COLO829 (cell line): Measurements from ENCODE around the gene ZDHHC7.

ENCODE experiments used
- DNase-seq: peaks from one replicate; pipeline ENCODE4 v3.0.0; 2012; ENCODE audit warnings: low spot score

The ZDHHC7 gene

DNA sequence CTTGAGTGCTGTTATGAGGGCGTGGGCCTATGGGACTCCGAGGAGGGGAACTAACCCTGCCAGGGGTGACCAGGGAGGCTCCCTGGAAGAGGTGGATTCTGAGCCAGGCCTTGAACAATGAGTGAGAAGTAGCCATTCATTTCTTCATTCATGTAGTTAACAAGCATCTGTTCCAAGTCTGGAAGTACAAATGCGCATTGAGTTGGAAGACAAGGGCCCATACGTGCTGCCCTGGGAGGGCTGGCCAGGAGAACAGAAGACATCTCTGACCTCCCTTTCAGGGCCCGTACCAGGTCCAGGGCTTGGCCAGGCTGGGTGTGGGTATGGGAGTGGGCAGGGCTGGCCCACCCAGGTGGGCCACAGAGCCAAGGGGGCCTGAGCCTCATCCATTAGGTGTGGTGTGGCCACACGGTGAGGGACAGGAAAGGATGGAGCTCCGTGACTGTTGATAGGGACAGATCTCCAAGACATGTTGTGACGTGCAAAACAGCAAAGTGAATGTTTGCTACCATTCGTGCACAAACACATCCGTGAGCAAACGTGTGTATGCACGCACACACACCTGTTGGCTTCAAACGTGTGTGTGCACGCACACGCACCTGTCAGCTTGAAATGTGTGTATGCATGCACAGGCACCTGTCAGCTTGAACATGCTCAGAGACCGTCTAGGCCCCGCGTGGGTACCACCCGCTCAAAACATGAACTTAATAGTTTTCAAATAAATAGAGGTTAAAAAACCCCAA is 46.8 kb downstream of the ZDHHC7 start:
- no peak for DNase-seq

DNA sequence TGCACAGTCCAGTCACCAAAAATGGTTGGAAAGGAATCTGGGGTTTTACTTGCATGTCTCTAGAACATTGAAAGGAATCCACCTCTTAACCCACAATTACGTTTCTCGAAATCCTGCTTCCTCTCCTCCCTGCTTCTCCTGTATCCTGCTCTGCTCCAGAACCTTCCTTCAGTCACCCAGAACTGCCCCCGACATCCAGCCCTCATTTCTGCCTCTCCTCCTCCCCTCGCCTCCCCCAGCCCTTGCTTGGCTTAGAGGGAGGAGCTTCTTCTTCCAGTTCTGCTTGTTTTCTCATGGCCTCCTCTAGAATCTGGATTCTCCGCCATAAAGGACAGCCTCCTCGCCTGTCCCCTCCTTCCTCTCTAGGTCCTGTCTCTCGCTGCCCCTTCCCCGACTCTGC is 48.3 kb downstream of the ZDHHC7 start:
- no peak for DNase-seq

- DNase-seq = no peak
Observed at GRCh38 chr16:84960942-84961341, 50.4 kb downstream of the ZDHHC7 start.

GRCh38 chr16:84959784-84960417 is 51.4 kb downstream of the ZDHHC7 start:
- DNase-seq = no peak

GRCh38 chr16:84959045-84959576 is 52.2 kb downstream of the ZDHHC7 start:
- no peak for DNase-seq

GRCh38 chr16:84957792-84958191 is 53.5 kb downstream of the ZDHHC7 start:
- no peak for DNase-seq

DNA sequence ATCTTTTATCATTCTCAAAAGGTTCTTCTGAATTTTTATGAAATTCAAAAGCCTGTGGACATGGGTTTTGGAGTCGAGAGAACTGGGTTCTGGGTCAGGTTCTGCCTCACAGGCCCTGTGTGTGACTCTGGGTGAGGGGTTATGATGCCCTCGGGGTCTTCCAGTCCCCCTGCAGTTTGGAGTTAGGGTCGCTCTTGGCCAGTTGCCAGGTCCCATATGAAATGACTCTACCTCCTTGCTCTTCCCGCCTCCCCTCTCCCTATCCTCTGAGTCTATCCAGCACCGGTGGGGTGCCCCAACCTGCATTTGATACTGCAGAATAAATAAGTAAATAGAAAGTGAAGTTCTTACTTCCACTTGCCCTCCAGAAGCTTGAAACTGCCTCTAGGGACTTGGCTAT is 54.1 kb downstream of the ZDHHC7 start:
- DNase-seq = no peak

DNA sequence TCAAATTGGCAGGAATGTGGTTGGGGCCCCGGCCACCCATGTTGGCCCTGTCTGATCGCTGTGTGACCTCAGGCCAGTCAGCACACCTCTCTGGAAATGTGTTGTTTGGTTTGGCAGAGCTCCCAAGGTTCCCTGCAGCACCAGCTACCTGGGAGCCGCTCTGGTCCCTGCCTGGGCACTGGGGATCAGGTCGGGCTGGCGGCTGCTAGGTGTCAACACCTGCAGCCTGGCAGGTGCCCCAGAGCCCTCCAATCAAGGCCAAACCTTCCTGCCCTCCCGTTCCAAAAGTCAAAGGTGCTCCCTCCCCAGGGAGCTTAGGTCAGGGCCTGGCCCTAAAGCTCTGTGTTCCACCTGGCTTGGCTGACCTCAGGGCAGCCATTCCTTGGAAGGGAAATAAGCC is 55.9 kb downstream of the ZDHHC7 start:
- DNase-seq = no peak

DNA sequence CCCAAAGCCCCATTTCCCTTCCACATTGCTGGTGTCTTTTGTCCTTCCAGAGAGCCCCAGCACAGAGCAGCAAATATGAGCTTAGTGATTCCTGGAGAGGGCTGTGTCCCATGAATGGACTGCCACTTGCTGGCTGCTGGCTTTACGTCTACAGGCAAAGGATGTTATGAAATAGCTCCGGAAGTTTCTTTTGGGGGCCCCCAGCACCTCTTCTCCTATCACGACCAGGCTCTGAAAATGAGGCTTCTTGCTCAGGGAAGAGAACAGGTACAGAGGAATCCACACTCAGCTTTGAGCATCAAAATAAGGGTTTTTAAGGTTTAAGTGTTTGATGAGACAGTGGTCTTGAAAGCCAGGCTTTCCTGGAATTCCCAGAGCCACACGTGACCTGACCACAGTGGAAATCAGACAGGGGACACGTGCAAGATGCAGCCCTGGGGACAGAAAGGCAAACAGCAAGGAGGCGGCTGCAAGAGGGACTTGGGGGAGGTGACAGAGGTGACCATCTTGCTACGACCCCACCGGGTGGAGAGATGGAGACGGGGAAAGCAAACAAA is 58.1 kb downstream of the ZDHHC7 start:
- no peak for DNase-seq

DNA sequence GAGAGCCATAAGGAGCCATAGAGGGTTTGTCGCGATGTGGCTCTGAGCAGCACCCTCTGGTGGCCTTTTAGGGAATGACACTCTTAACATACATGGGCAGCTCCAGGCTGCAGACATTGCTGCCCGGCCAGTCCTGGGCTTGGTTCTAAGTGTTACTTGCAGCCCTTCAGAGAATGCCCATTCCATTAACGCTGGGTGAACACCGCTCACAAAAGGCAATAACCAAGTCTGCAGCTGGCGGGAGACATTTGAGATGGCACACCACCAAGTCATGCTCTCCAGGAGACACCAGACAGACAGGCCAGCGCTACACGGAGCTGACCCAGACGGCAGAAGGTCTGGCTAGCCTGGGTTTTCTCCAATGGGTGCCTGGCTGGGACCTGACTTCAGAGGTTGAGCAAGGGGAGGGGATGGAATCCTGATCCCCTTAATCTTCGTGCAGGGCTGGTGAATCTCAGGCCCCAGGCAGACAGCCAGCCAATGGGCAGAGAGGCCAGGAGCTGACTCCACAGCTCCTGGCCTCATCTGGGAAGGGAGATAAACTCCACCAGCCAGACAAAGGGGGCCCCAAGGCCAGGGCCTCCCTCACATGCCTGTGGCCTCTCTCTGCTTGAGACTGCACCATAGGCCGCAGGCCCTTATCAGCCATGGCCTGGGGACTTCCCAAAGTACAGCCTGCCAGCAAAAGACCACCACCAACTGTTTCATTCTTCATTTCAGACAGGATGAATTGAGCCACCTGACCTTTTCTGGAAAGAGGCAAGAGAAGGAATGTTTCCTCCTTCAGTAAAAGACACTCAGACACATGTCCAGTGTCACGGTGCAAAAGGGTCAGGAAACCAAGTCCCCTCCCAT is 58.8 kb downstream of the ZDHHC7 start:
- DNase-seq = peak; percentile 47

GRCh38 chr16:84950906-84951305 is 60.4 kb downstream of the ZDHHC7 start:
- DNase-seq = no peak

- DNase-seq = no peak
Observed at GRCh38 chr16:84949772-84950436, 61.4 kb downstream of the ZDHHC7 start.

- DNase-seq = no peak
Observed at GRCh38 chr16:84948851-84949610, 62.3 kb downstream of the ZDHHC7 start.

- DNase-seq = no peak
Observed at GRCh38 chr16:84947996-84948850, 63.1 kb downstream of the ZDHHC7 start.

DNA sequence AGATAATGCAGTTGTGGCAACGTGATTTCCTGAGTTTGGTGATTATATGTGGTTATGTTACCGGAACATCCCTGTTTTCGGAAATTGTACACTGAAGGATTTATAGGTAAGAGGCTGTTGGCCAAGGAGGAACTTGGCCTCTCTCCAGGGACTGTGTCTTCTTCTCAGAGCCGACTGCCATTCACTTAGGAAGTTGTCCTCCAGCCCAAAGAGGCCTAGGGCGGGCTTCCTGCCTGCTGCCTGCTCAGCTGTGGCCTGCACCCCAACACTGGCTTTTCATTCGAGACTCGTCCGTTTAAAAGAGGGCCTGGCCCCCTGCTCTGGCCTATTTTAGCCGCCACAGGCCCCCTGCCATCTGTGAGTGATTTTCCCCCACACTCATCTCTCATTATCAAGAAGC is 64.3 kb downstream of the ZDHHC7 start:
- DNase-seq = no peak

DNA sequence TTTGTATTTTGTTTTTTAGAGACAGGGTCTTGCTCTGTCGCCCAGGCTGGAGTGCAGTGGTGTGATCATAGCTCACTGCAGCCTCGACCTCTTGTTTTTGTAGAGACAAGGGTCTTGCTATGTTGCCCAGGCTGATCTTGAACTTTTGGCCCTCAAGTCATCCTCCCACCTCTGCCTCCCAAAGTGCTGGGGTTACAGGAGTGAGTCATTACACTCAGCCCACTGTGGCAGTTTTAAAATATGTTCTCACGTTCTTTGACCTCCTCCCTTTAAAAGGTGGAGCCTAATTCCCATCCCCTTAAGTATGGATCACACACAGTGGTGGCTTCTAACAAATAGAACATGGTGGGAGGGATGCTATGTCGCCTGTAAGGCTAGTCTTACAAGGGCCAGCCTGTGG is 67.7 kb downstream of the ZDHHC7 start:
- no peak for DNase-seq

- DNase-seq = no peak
Observed at GRCh38 chr16:84942786-84943185, 68.5 kb downstream of the ZDHHC7 start.

DNA sequence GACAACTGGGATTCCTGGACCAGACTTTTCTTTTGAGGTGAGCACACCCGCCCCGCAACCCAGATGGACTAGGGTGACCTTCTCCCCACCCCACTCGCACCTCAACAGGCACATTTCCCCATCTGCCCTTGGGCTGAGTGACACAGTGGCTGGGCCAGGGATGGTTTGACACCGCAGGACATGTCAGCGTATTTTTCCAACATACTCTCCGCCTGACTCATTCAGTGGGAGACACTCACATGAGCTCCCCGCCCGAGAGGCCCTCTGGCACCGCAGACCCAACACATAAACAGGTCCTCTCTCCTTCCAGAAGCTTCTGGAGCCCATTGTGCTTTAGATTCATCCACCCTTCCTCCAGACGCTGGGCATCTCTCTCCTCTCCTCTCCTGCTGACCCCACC is 69.4 kb downstream of the ZDHHC7 start:
- no peak for DNase-seq

DNA sequence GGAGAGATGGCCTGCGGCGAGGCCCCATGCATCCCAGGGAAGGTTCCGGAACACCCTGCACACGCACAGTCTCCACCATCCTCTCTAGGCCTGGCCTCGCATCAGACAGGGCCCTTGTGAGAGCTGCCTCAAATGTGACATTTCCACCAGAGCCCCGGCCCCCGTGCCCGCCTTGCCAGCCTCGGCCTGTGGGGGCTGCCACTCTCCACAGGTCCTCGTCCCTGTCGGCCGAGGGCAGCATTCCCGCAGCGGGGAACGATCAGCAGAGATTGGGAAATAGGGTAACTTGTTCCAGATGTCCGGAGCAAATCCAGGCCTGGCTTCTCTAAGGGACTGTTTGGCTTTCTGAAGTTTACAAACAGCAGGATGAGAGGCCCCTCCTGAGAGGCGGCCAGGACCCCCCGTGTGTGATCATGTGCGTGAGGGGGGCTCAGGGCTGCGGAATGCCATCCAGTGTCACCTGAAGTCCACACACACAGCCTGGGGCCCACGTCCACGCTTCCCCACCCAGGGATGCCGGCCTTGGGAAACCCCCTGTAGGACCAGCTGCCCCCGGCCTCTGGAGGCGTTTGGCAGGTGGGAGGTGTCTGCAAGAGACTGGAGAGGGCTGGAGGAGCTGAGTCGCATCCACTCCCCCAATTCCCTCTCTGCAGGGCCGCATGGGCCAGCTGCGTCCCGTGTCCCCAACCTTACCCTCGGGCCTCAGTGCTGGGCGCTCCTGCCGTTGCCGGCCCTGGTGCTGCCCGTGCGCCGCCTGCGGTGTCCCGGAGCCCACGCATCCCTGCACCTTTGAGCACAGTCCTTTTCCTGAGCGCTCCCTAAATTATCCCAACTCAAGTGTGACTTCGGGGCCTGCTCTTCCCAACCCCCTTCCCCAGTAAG is 70.4 kb downstream of the ZDHHC7 start:
- no peak for DNase-seq
